Measurements from ENCODE around the gene C1orf87.

Gene C1orf87

GRCh38 chr1:59948990-59949389 is 124.6 kb downstream of the C1orf87 start:
- DNase-seq (ENCODE audit: low spot score), result no peak

- DNase-seq (ENCODE audit: low spot score), result peak; percentile 84
These were observed 126.3 kb downstream of the C1orf87 start for GRCh38 chr1:59947047-59947938.

GRCh38 chr1:59945790-59946189 is 127.8 kb downstream of the C1orf87 start:
- DNase-seq (ENCODE audit: low spot score), result no peak
